K562 (cell line): ENCODE results near the gene RBM25. TPM values are rescaled to one million over a fixed set of nuclear protein-coding genes. Genes with fewer than 3 reads are reported as not detected.
A peak's percentile ranks its signal among the peaks of the same experiment; 100 is the strongest.

Experiments used
- ETV1 ChIP-seq: fragments of 450-650 bp; conservative IDR thresholded peaks from 2 replicates; pipeline ENCODE4 v1.6.1; 2016; ENCODE audit warnings: missing genetic modification characterization, control low read depth, low read depth, missing compliant biosample characterization
- GABPA ChIP-seq: fragments of 200-800 bp; sonication (Bioruptor generic); conservative IDR thresholded peaks from 2 replicates; pipeline ENCODE4 v1.6.1; 2016; ENCODE audit warnings: low read depth, missing genetic modification characterization, missing compliant biosample characterization
- MTF1 ChIP-seq: fragments of 250-450 bp; sonication (Bioruptor Pico); IDR thresholded peaks from 2 replicates; pipeline ENCODE4 v1.9.0; 2021; ENCODE audit warnings: moderate library complexity, mild to moderate bottlenecking, inconsistent platforms, borderline replicate concordance
- NFE2L1 ChIP-seq: fragments of 450-650 bp; IDR thresholded peaks from 2 replicates; pipeline ENCODE4 v1.6.1; 2016; ENCODE audit warnings: missing genetic modification characterization, low read depth, mild to moderate bottlenecking, missing compliant biosample characterization, moderate library complexity, borderline replicate concordance
- PHTF2 ChIP-seq: fragments of 250-450 bp; sonication (Bioruptor Pico); IDR thresholded peaks from 2 replicates; pipeline ENCODE4 v1.5.0; 2021; ENCODE audit warnings: mild to moderate bottlenecking
- PYGO2 ChIP-seq: fragments of 450-650 bp; IDR thresholded peaks from 2 replicates; pipeline ENCODE4 v1.6.1; 2016; ENCODE audit warnings: mild to moderate bottlenecking, missing genetic modification characterization, moderate library complexity, missing compliant biosample characterization
- SMAD3 ChIP-seq: fragments of 450-650 bp; formaldehyde crosslinking; conservative IDR thresholded peaks from 2 replicates; pipeline ENCODE4 v1.4.0; 2020; ENCODE audit warnings: mild to moderate bottlenecking
- SOX6 ChIP-seq: fragments of 450-650 bp; IDR thresholded peaks from 2 replicates; pipeline ENCODE4 v1.6.1; 2014; ENCODE audit warnings: mild to moderate bottlenecking
- TAF7 ChIP-seq: fragments of 450-650 bp; IDR thresholded peaks from 2 replicates; pipeline ENCODE4 v1.6.1; 2016; ENCODE audit warnings: missing genetic modification characterization, missing compliant biosample characterization
- ZBTB12 ChIP-seq: fragments of 250-450 bp; sonication (Bioruptor Pico); IDR thresholded peaks from 2 replicates; pipeline ENCODE4 v1.4.0; 2020
- ZNF197 ChIP-seq: fragments of 200-800 bp; sonication (Bioruptor generic); IDR thresholded peaks from 2 replicates; pipeline ENCODE4 v1.6.1; 2016; ENCODE audit warnings: low read depth, missing genetic modification characterization, missing compliant biosample characterization
- ZNF3 ChIP-seq: fragments of 250-450 bp; sonication (Bioruptor Pico); IDR thresholded peaks from 2 replicates; pipeline ENCODE4 v1.5.0; 2021; ENCODE audit warnings: mild to moderate bottlenecking, moderate library complexity
- ZNF395 ChIP-seq: fragments of 200-800 bp; sonication (Bioruptor generic); IDR thresholded peaks from 2 replicates; pipeline ENCODE4 v1.6.1; 2017; ENCODE audit warnings: missing genetic modification characterization, missing compliant biosample characterization
- ZNF76 ChIP-seq: fragments of 250-450 bp; sonication (Bioruptor Pico); IDR thresholded peaks from 2 replicates; pipeline ENCODE4 v1.4.0; 2020; ENCODE audit warnings: mild to moderate bottlenecking, moderate library complexity, borderline replicate concordance
- polyA plus RNA-seq, 8 experiments: library from polyadenylated mRNA; depleted of rRNA in 4 of 8; stranded (reverse) in 5 of 8; unstranded in 3 of 8; fragments of >200 nt; fragmentation: Nextera tagmentation in 2 of 8; fragmentation: Illumina TruSeq in 1 of 8; extraction: Ambion mirVana in 2 of 8; extraction: Trizol in 1 of 8; gene quantifications; 2 replicates each; pipeline versions ENCODE4 v1.2.1 to v1.2.3, GENCODE V29; 2011 to 2014; ENCODE audit warnings: inconsistent platforms in 1 of 8, missing spikeins in 1 of 8
- total RNA-seq, 7 experiments: library from RNA; depleted of rRNA in 6 of 7; stranded (reverse); fragments of >200 nt in 6 of 7; fragmentation: Illumina TruSeq in 2 of 7; extraction: Trizol in 2 of 7; gene quantifications; 2 replicates each; pipeline versions ENCODE4 v1.2.1 to v1.2.3, GENCODE V29; 2011 to 2021; ENCODE audit warnings: low replicate concordance in 1 of 7
- TF ChIP-seq, protein P1 (sequence below), 2 experiments: fragments of 250-450 bp in 1 of 2; fragments of 450-650 bp in 1 of 2; sonication (Bioruptor Pico) in 1 of 2; IDR thresholded peaks; 2 replicates each; pipeline versions ENCODE4 v1.6.1 to v1.8.0; 2016 to 2021; ENCODE audit warnings: mild to moderate bottlenecking in 2 of 2, moderate library complexity in 2 of 2, missing compliant biosample characterization in 1 of 2, missing genetic modification characterization in 1 of 2
- TF ChIP-seq, protein P2 (sequence below): fragments of 450-650 bp; conservative IDR thresholded peaks from 2 replicates; pipeline ENCODE4 v1.6.1; 2016; ENCODE audit warnings: missing genetic modification characterization, low read depth, mild to moderate bottlenecking, control low read depth, missing compliant biosample characterization
- TF ChIP-seq, protein P3 (sequence below): fragments of 250-450 bp; sonication (Bioruptor Pico); IDR thresholded peaks from 2 replicates; pipeline ENCODE4 v1.4.0; 2020; ENCODE audit warnings: mild to moderate bottlenecking, moderate library complexity
- TF ChIP-seq, protein P4 (sequence below): sonication (generic); formaldehyde crosslinking; IDR thresholded peaks from 2 replicates; pipeline ENCODE4 v1.8.1; 2022; ENCODE audit warnings: missing genetic modification reagents

RBM25 gene
- total and polyA plus RNA-seq, 9 of the 15 experiments (the other 6 are each of a cell fraction or from before 2014, with no cell fraction given): 28.6 to 80.1 (median 48.1) TPM

DNA sequence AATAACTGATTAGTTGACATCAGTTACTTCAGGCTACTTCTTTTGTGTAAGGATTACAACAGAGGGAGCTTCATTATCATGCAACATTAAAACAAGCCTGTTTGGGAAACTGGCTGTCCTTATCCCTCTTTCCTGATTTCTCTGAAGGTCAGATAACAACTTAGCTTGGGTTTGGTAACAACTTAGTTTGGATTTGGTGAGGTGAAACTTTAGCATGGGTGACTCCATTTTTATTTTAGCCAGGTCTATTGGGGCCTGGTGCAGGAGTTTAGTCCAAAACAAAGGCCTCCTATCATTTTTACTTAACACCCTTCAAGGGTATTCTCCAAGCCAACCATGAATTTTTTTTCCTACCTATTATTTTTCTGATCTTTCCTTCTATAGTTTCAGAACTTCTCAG lies 30.4 kb upstream of the RBM25 start (continued):
- TF ChIP-seq, protein P1, sequence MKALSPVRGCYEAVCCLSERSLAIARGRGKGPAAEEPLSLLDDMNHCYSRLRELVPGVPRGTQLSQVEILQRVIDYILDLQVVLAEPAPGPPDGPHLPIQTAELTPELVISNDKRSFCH (CRISPR knock-in tag; IDR thresholded peaks at IDR 0.05): no peak
- TF ChIP-seq, protein P1 (tag; IDR thresholded peaks at IDR 0.05): peak; percentile 93
- peak; percentile 76; the same call in 1 of the 2 replicates for TF ChIP-seq SMAD3 (CRISPR knock-in tag)
- no peak for TF ChIP-seq ZNF3 (CRISPR knock-in tag)
- TF ChIP-seq ZNF197 (CRISPR knock-in tag): peak; percentile 81; the same call in 1 of the 2 replicates
- TF ChIP-seq GABPA (tag): no peak
- TF ChIP-seq, protein P2, sequence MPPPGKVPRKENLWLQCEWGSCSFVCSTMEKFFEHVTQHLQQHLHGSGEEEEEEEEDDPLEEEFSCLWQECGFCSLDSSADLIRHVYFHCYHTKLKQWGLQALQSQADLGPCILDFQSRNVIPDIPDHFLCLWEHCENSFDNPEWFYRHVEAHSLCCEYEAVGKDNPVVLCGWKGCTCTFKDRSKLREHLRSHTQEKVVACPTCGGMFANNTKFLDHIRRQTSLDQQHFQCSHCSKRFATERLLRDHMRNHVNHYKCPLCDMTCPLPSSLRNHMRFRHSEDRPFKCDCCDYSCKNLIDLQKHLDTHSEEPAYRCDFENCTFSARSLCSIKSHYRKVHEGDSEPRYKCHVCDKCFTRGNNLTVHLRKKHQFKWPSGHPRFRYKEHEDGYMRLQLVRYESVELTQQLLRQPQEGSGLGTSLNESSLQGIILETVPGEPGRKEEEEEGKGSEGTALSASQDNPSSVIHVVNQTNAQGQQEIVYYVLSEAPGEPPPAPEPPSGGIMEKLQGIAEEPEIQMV (tag): peak; percentile 73
- no peak for TF ChIP-seq MTF1 (CRISPR knock-in tag)
- TF ChIP-seq ZNF76 (CRISPR knock-in tag): 0 out of 2 replicates have a peak, but pooled peaks have one; percentile 12
- TF ChIP-seq PHTF2 (CRISPR knock-in tag): no peak
- TF ChIP-seq, protein P3, sequence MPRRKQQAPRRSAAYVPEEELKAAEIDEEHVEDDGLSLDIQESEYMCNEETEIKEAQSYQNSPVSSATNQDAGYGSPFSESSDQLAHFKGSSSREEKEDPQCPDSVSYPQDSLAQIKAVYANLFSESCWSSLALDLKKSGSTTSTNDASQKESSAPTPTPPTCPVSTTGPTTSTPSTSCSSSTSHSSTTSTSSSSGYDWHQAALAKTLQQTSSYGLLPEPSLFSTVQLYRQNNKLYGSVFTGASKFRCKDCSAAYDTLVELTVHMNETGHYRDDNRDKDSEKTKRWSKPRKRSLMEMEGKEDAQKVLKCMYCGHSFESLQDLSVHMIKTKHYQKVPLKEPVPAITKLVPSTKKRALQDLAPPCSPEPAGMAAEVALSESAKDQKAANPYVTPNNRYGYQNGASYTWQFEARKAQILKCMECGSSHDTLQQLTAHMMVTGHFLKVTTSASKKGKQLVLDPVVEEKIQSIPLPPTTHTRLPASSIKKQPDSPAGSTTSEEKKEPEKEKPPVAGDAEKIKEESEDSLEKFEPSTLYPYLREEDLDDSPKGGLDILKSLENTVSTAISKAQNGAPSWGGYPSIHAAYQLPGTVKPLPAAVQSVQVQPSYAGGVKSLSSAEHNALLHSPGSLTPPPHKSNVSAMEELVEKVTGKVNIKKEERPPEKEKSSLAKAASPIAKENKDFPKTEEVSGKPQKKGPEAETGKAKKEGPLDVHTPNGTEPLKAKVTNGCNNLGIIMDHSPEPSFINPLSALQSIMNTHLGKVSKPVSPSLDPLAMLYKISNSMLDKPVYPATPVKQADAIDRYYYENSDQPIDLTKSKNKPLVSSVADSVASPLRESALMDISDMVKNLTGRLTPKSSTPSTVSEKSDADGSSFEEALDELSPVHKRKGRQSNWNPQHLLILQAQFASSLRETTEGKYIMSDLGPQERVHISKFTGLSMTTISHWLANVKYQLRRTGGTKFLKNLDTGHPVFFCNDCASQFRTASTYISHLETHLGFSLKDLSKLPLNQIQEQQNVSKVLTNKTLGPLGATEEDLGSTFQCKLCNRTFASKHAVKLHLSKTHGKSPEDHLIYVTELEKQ (CRISPR knock-in tag): peak; percentile 65
- TF ChIP-seq SOX6: no peak
- TF ChIP-seq, protein P4, sequence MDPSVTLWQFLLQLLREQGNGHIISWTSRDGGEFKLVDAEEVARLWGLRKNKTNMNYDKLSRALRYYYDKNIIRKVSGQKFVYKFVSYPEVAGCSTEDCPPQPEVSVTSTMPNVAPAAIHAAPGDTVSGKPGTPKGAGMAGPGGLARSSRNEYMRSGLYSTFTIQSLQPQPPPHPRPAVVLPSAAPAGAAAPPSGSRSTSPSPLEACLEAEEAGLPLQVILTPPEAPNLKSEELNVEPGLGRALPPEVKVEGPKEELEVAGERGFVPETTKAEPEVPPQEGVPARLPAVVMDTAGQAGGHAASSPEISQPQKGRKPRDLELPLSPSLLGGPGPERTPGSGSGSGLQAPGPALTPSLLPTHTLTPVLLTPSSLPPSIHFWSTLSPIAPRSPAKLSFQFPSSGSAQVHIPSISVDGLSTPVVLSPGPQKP (CRISPR knock-in tag): no peak
- TF ChIP-seq ZBTB12 (CRISPR knock-in tag): peak; percentile 51; the same call in 1 of the 2 replicates
- TF ChIP-seq ZNF395 (CRISPR knock-in tag): peak; percentile 86
- TF ChIP-seq PYGO2 (tag): 0 out of 2 replicates have a peak, but pooled peaks have one; percentile 47
- TF ChIP-seq TAF7: peak; percentile 37; the same call in 1 of the 2 replicates
- TF ChIP-seq ETV1 (tag): peak; percentile 21; the same call in 1 of the 2 replicates
- peak; percentile 33; the same call in 1 of the 2 replicates for TF ChIP-seq NFE2L1
